HepG2 (cell line): ENCODE results near the gene CST4. TPM values are rescaled to one million over a fixed set of nuclear protein-coding genes. Genes with fewer than 3 reads are reported as not detected.

Experiments used
- ELF1 ChIP-seq: sonication (generic); formaldehyde crosslinking; IDR thresholded peaks from 2 replicates; pipeline ENCODE4 v1.4.0; 2020; ENCODE audit warnings: missing genetic modification reagents
- IKZF4 ChIP-seq: sonication (generic); formaldehyde crosslinking; IDR thresholded peaks from 2 replicates; pipeline ENCODE4 v1.5.1; 2020; ENCODE audit warnings: borderline replicate concordance, mild to moderate bottlenecking, low read depth, missing genetic modification reagents; ENCODE audit errors: not compliant biosample characterization
- KDM6A ChIP-seq: IDR thresholded peaks from 2 replicates; pipeline ENCODE4 v1.6.1; 2016; ENCODE audit warnings: low read depth
- KMT2B ChIP-seq: IDR thresholded peaks from 2 replicates; pipeline ENCODE4 v1.6.1; 2016; ENCODE audit warnings: missing genetic modification reagents, missing compliant biosample characterization
- MIER3 ChIP-seq: IDR thresholded peaks from 2 replicates; pipeline ENCODE4 v1.6.1; 2016; ENCODE audit warnings: missing compliant biosample characterization, borderline replicate concordance
- SPEN ChIP-seq: sonication (generic); formaldehyde crosslinking; IDR thresholded peaks from 2 replicates; pipeline ENCODE4 v1.5.1; 2020; ENCODE audit warnings: low read depth, mild to moderate bottlenecking, missing genetic modification reagents
- TARDBP ChIP-seq: sonication (generic); formaldehyde crosslinking; IDR thresholded peaks from 2 replicates; pipeline ENCODE4 v1.8.0; 2022; ENCODE audit warnings: mild to moderate bottlenecking, missing genetic modification reagents
- ZMAT3 ChIP-seq: sonication (generic); formaldehyde crosslinking; conservative IDR thresholded peaks from 2 replicates; pipeline ENCODE4 v1.7.0; 2021; ENCODE audit warnings: missing genetic modification reagents
- ZMYM3 ChIP-seq: sonication (generic); formaldehyde crosslinking; IDR thresholded peaks from 2 replicates; pipeline ENCODE4 v1.5.1; 2020; ENCODE audit warnings: mild to moderate bottlenecking, missing genetic modification reagents
- ZNF143 ChIP-seq: sonication (generic); formaldehyde crosslinking; IDR thresholded peaks from 2 replicates; pipeline ENCODE4 v1.4.0; 2020; ENCODE audit warnings: missing genetic modification reagents
- ZNF34 ChIP-seq: sonication (generic); formaldehyde crosslinking; IDR thresholded peaks from 2 replicates; pipeline ENCODE4 v1.4.0; 2020; ENCODE audit warnings: mild to moderate bottlenecking, missing genetic modification reagents, borderline replicate concordance
- ZNF484 ChIP-seq: sonication (generic); formaldehyde crosslinking; IDR thresholded peaks from 2 replicates; pipeline ENCODE4 v1.5.1; 2020; ENCODE audit warnings: mild to moderate bottlenecking, low read depth, missing genetic modification reagents, borderline replicate concordance
- ZNF766 ChIP-seq: sonication (generic); formaldehyde crosslinking; IDR thresholded peaks from 2 replicates; pipeline ENCODE4 v1.5.0; 2020; ENCODE audit warnings: missing genetic modification reagents, borderline replicate concordance
- ZNF768 ChIP-seq: sonication (generic); formaldehyde crosslinking; IDR thresholded peaks from 2 replicates; pipeline ENCODE4 v1.4.0; 2020; ENCODE audit warnings: missing genetic modification reagents
- ZNF792 ChIP-seq: IDR thresholded peaks from 2 replicates; pipeline ENCODE4 v1.6.1; 2016
- polyA plus RNA-seq, 8 experiments: library from polyadenylated mRNA; depleted of rRNA in 3 of 8; stranded (reverse) in 7 of 8; unstranded in 1 of 8; fragments of >200 nt; fragmentation: Illumina TruSeq in 4 of 8; extraction: Trizol in 4 of 8; gene quantifications; 2 replicates each; pipeline versions ENCODE4 v1.2.1 to v1.2.3, GENCODE V29; 2011 to 2016; ENCODE audit warnings: low read depth in 4 of 8, missing spikeins in 1 of 8, mixed read lengths in 1 of 8; ENCODE audit not compliant: insufficient read depth in 1 of 8
- total RNA-seq, 5 experiments: library from RNA; depleted of rRNA; stranded (reverse); fragments of >200 nt; fragmentation: Illumina TruSeq; extraction: Trizol; gene quantifications; 2 replicates each; pipeline ENCODE4 v1.2.3, GENCODE V29; 2016; ENCODE audit warnings: low read depth in 1 of 5
- TF ChIP-seq, protein P1 (sequence below): sonication (generic); formaldehyde crosslinking; IDR thresholded peaks from 2 replicates; pipeline ENCODE4 v1.4.0; 2020; ENCODE audit warnings: missing genetic modification reagents
- TF ChIP-seq, protein P2 (sequence below): sonication (generic); formaldehyde crosslinking; conservative IDR thresholded peaks from 2 replicates; pipeline ENCODE4 v1.8.1; 2023; ENCODE audit warnings: missing genetic modification reagents
- TF ChIP-seq, protein P3 (sequence below): sonication (generic); formaldehyde crosslinking; IDR thresholded peaks from 2 replicates; pipeline ENCODE4 v1.8.1; 2023; ENCODE audit warnings: mild to moderate bottlenecking, missing genetic modification reagents, borderline replicate concordance
- TF ChIP-seq, protein P4 (sequence below): sonication (generic); formaldehyde crosslinking; IDR thresholded peaks from 2 replicates; pipeline ENCODE4 v1.5.0; 2020; ENCODE audit warnings: missing genetic modification reagents, mild to moderate bottlenecking, borderline replicate concordance
- TF ChIP-seq, protein P5 (sequence below): sonication (generic); formaldehyde crosslinking; IDR thresholded peaks from 2 replicates; pipeline ENCODE4 v1.5.0; 2020; ENCODE audit warnings: missing genetic modification reagents
- TF ChIP-seq, protein P6 (sequence below): sonication (generic); formaldehyde crosslinking; IDR thresholded peaks from 2 replicates; pipeline ENCODE4 v1.8.0; 2022; ENCODE audit warnings: mild to moderate bottlenecking, missing genetic modification reagents; ENCODE audit not compliant: insufficient replicate concordance

The CST4 gene
- total and polyA plus RNA-seq, 2 of the 13 experiments (the other 11 are each of a cell fraction or from before 2014, with no cell fraction given), result not detected

DNA sequence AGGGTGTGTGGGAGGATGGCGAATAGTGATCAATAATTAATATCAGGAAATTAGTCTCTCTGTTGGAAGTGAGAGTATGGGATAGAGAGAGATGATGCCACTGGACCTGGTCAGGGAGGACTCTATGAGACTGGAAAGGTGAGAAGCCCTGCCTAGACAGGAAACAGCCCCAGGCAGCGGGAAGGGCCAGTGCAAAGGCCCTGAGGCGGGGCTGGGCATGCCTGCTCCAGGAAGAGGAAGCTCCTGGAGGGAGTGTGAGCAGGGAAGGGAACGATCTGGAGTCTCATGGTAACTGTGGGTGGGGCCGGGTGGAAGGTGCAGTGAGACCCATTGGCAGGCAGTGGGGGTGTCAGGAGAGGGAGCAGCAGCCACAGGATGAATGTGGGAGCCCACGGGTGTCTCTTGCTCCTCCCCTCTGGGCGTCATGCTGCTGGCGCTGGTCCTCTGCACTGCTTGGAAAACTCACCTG lies 49.3 kb downstream of the CST4 start (continued):
- no peak for TF ChIP-seq ZNF766 (CRISPR knock-in tag)
- TF ChIP-seq ZNF484, result no peak
- 0 out of 2 replicates have a peak, but pooled peaks have one; percentile 10 for TF ChIP-seq MIER3
- TF ChIP-seq ZMAT3 (CRISPR knock-in tag), result peak; percentile 52; the same call in 1 of the 2 replicates
- peak; percentile 56 for TF ChIP-seq ELF1 (CRISPR knock-in tag)
- TF ChIP-seq ZNF792 (CRISPR knock-in tag), result 0 out of 2 replicates have a peak, but pooled peaks have one; percentile 14
- TF ChIP-seq, protein P1, sequence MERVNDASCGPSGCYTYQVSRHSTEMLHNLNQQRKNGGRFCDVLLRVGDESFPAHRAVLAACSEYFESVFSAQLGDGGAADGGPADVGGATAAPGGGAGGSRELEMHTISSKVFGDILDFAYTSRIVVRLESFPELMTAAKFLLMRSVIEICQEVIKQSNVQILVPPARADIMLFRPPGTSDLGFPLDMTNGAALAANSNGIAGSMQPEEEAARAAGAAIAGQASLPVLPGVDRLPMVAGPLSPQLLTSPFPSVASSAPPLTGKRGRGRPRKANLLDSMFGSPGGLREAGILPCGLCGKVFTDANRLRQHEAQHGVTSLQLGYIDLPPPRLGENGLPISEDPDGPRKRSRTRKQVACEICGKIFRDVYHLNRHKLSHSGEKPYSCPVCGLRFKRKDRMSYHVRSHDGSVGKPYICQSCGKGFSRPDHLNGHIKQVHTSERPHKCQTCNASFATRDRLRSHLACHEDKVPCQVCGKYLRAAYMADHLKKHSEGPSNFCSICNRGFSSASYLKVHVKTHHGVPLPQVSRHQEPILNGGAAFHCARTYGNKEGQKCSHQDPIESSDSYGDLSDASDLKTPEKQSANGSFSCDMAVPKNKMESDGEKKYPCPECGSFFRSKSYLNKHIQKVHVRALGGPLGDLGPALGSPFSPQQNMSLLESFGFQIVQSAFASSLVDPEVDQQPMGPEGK (CRISPR knock-in tag), result peak; percentile 15
- TF ChIP-seq, protein P2, sequence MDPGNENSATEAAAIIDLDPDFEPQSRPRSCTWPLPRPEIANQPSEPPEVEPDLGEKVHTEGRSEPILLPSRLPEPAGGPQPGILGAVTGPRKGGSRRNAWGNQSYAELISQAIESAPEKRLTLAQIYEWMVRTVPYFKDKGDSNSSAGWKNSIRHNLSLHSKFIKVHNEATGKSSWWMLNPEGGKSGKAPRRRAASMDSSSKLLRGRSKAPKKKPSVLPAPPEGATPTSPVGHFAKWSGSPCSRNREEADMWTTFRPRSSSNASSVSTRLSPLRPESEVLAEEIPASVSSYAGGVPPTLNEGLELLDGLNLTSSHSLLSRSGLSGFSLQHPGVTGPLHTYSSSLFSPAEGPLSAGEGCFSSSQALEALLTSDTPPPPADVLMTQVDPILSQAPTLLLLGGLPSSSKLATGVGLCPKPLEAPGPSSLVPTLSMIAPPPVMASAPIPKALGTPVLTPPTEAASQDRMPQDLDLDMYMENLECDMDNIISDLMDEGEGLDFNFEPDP, result peak; percentile 94; the same call in 1 of the 2 replicates
- peak; percentile 52; the same call in 1 of the 2 replicates for TF ChIP-seq SPEN (CRISPR knock-in tag)
- TF ChIP-seq ZNF768, result peak; percentile 51; the same call in 1 of the 2 replicates
- TF ChIP-seq IKZF4 (CRISPR knock-in tag), result no peak
- TF ChIP-seq ZNF34 (CRISPR knock-in tag), result no peak
- TF ChIP-seq TARDBP (CRISPR knock-in tag), result no peak
- peak; percentile 99 for TF ChIP-seq ZMYM3 (CRISPR knock-in tag)
- TF ChIP-seq KDM6A (CRISPR knock-in tag), result no peak
- TF ChIP-seq, protein P3, sequence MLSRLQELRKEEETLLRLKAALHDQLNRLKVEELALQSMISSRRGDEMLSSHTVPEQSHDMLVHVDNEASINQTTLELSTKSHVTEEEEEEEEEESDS (CRISPR knock-in tag), result no peak
- 0 out of 2 replicates have a peak, but pooled peaks have one; percentile 51 for TF ChIP-seq ZNF143 (CRISPR knock-in tag)
- TF ChIP-seq, protein P4, sequence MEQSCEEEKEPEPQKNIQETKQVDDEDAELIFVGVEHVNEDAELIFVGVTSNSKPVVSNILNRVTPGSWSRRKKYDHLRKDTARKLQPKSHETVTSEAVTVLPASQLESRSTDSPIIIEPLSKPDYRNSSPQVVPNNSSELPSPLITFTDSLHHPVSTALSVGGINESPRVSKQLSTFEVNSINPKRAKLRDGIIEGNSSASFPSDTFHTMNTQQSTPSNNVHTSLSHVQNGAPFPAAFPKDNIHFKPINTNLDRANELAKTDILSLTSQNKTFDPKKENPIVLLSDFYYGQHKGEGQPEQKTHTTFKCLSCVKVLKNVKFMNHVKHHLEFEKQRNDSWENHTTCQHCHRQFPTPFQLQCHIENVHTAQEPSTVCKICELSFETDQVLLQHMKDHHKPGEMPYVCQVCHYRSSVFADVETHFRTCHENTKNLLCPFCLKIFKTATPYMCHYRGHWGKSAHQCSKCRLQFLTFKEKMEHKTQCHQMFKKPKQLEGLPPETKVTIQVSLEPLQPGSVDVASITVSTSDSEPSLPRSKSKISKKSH (CRISPR knock-in tag), result peak; percentile 57; the same call in 1 of the 2 replicates
- TF ChIP-seq, protein P5, sequence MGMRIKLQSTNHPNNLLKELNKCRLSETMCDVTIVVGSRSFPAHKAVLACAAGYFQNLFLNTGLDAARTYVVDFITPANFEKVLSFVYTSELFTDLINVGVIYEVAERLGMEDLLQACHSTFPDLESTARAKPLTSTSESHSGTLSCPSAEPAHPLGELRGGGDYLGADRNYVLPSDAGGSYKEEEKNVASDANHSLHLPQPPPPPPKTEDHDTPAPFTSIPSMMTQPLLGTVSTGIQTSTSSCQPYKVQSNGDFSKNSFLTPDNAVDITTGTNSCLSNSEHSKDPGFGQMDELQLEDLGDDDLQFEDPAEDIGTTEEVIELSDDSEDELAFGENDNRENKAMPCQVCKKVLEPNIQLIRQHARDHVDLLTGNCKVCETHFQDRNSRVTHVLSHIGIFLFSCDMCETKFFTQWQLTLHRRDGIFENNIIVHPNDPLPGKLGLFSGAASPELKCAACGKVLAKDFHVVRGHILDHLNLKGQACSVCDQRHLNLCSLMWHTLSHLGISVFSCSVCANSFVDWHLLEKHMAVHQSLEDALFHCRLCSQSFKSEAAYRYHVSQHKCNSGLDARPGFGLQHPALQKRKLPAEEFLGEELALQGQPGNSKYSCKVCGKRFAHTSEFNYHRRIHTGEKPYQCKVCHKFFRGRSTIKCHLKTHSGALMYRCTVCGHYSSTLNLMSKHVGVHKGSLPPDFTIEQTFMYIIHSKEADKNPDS (CRISPR knock-in tag), result 0 out of 2 replicates have a peak, but pooled peaks have one; percentile 38
- TF ChIP-seq, protein P6, sequence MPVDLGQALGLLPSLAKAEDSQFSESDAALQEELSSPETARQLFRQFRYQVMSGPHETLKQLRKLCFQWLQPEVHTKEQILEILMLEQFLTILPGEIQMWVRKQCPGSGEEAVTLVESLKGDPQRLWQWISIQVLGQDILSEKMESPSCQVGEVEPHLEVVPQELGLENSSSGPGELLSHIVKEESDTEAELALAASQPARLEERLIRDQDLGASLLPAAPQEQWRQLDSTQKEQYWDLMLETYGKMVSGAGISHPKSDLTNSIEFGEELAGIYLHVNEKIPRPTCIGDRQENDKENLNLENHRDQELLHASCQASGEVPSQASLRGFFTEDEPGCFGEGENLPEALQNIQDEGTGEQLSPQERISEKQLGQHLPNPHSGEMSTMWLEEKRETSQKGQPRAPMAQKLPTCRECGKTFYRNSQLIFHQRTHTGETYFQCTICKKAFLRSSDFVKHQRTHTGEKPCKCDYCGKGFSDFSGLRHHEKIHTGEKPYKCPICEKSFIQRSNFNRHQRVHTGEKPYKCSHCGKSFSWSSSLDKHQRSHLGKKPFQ (CRISPR knock-in tag), result peak; percentile 31
- peak; percentile 27; the same call in 1 of the 2 replicates for TF ChIP-seq KMT2B (CRISPR knock-in tag)
